DMS 273 treated with DMSO at 0.1 percent for 48 hours (cell line): ENCODE data around the gene PRND.
"Not testable (repeated sequence)": the region's sequence is repeated elsewhere in the genome, so short reads cannot be mapped to it uniquely, and the experiment has no call there.

ENCODE experiments used
- DNase-seq: peaks from one replicate; lab custom pipeline; 2025; lab: John Stamatoyannopoulos, UW

PRND gene, protein sequence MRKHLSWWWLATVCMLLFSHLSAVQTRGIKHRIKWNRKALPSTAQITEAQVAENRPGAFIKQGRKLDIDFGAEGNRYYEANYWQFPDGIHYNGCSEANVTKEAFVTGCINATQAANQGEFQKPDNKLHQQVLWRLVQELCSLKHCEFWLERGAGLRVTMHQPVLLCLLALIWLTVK

DNA sequence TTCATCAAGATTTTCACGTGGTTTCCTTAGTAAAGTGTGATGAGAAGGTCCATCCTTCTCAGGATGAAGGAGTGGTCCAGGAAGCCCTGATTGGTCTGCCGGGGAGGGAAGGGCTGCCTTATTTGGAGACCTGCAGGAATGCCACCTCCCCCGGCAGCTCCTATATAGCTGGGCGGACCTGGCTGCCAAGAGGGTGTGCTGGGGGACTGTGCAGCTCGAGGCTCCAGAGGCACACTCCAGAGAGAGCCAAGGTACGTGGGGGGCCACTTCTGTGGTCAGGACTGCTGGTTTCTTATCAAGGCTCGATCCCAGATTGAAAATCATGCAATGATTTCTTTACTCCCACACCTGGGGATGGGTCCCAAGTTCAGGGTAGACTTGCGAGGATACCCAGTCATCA lies at the start of gene PRND:
PRND (plus strand) TSS at position 191 of the 400 bp plus-strand sequence. CDS start 2,643 bp downstream, outside the sequence.
- DNase-seq, result no peak

DNA sequence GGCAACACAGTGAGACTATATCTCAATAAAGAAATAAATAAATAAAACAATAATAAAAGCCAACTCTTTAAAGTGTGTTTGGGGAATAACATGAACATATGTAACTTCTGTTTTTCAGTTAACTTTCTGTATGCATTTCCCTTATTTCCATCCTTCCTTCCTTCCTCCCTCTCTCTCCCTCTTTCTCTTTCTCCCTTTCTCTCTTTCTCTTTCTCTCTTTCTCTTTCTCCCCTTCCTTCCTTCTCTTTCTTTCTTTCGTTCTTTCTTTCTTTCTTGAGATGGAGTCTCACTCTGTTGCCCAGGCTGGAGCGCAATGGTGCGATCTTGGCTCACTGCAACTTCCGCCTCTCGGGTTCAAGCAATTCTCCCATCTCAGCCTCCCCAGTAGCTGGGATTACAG lies 48.8 kb upstream of the PRND start:
- DNase-seq, result no peak

DNA sequence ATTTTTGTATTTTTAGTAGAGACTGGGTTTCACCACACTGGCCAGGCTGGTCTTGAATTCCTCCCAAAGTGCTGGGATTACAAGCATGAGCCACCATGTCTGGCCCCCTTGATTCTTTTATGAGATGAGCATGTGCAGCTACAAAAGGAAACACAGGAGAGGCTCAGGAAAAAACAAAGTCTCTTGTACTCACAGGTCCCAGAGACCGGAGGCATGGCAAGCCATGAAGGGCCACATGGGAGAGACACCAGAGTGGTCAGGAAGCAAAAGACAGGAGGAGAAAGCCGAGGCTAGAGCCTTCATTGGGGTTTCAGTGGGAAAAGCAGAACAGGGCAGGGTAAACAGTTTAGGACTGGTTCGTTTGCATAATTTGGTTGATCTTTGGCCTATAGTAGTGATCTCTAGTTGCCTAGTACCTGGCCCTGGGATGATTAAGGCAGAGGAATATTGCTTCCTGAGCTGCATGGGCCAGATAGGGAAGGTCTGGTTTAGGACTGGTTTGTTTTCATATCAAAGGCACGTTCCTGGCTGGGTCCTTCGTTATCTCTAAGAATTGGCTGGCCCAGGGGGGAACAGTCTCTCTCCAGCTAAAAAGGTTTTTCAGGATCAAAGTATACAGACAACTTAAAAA lies 48.2 kb upstream of the PRND start:
- DNase-seq, result no peak

DNA sequence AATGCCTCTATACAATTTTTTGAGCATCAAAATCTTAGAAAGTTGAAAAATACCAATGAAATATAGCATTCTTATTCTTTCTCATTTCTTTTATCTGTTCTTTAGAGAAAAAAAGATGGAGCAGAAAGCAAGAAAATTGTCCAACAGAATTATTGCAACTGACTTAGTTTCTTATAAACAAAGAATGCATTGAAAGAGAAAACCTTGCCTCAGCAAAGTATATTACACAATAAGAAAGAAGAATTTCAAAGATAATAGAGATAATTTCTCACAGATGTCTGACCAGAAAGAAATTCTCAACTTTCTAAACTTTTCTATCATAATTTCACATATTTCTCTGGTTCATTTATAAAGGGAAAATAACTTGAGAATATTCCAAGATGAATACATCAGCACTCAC lies 47.0 kb upstream of the PRND start:
- no peak for DNase-seq

DNA sequence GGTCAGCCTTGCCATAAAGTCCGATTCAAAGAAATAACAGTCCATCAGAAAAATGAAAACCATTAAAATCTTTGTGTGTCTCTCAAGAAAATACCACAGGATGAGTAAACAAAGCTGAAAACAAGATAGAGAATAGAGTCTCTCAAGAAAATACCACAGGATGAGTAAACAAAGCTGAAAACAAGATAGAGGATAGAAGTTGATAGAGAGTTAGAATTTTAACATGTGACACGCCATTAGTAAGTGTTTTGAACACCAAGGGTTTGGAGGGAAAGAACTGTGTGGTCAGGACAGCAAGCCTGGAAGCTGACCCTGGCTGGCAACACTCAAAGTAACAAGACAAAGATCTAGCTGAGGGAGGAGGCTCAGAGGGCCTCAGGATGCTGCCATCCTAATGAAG lies 43.9 kb upstream of the PRND start:
- no peak for DNase-seq

DNA sequence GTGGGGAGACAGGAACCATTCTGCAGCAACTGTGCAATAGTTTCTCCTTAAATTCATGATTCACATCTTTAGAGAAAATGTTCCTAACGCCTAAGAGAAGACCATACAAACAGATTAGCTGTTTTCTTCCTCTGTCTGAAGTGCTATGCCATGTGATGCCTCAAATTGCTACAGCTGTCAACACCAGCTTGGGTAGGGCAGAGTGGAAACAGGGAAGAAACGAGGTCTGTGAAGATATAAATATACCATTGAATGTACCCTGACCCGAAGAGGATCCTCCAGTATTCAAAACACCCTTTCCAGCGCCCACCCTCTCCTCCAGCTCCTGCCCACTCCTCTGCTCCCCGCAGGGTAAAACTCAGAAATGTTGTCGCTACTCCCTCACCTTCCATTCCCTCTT lies 40.3 kb upstream of the PRND start:
- DNase-seq, result no peak

DNA sequence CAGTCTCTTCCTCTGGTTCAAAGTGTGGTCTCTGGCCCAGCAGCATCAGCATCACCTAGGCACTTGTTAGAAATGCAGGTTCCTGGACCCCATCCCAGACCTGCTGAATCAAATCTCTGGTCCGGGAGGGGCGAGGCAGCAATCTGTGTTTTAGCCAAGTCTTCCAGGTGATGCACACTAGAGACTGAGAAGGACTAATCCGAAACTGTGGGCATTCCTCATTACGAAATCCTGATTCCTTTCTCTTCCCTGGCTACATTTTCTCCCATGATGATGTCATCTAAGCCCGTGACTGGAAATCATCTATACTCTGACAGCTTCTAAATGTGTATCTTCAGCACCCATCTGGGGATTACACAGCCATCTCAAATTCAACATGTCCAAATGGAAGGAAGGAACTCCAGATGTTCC lies 39.7 kb upstream of the PRND start:
- DNase-seq, result no peak

DNA sequence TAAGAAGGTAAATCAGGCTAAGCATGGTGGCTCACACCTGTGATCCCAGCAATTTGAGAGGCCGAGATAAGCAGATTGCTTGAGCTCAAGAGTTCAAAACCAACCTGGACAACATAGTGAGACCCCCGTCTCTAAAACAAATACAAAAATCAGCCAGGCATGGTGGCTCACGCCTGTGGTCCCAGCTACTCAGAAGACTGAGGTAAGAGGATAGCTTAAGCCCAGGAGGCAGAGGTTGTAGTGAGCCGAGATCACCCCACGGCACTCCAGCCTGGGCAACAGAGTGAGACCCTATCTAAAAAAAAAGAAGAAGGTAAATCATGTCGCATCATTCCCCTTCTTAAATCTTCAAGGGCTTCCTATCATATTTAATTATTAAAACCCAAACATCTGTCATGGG lies 39.0 kb upstream of the PRND start:
- no peak for DNase-seq

DNA sequence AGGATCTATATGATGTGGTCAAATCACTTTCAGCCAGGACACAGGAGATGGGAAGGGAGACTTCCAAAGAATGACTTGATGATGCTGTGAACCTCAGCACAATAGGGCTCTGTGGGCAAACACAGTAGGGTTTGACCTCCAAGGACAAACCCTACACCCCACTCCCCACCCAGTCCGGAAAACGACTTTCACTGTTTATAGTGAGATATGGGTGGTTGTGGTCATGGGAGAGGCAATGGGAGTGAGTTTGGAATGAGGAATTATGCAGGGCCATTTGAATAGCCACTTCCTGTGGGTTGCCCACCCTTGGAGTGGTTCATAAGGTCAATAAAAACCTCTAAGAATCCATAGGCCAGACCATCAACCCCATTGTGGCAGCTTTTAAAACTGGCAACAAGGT lies 38.4 kb upstream of the PRND start:
- no peak for DNase-seq

DNA sequence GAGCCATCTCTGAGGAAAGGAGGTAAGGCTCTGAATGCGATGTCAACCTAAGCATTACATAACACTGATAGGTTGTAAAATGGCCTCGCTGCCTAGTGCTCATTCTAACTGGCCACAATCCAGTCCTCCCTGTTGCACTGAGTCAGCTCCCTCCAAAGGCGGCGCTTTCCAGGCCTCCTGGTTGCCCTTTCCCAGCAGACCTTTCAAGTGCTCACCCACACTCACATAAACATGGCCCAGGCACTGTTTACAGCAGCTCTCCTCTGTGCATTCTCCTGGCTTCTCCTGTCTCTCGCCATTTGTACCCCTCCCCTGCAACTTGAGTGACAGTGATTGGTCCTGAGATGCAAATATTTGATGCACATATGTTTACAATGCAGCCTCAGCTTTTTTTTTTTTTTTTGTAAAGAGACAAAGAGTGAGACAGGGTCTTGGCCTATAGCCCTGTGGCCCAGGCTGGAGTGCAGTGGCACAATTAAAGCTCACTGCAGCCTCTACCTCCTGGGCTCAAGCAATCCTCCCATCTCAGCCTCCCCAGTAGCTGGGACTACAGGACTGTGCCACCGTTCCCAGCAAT lies 36.8 kb upstream of the PRND start:
- DNase-seq, result no peak

DNA sequence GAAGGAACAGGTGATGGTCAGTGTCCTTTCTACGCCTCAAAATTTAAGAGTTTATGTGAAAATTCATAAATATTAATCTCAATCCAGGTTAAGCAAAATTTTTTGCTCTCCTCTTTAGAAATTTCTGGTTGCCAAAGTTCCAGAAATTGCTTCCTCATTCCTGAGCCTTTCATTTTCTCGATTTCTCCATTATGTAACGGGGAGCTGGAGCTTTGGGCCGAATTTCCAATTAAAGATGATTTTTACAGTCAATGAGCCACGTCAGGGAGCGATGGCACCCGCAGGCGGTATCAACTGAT lies 35.8 kb upstream of the PRND start:
- no peak for DNase-seq

DNA sequence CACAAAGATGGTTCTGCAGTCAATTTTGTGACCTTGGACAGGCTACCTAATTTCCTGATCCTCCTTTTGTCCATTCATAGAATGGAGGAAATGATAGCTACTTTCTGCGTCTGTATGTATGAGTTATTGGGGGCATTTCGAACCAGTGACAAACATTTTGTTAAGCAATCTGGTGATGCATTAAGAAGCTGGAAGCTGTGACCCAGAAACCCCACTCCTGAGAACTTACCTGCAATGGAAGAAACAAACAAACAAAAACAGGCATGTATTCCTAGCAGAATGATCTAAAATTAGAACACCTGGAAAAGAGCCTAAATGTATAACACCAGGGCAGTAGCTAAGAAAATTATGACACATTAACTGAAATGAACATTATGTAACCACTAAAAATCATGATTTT lies 33.4 kb upstream of the PRND start:
- no peak for DNase-seq

DNA sequence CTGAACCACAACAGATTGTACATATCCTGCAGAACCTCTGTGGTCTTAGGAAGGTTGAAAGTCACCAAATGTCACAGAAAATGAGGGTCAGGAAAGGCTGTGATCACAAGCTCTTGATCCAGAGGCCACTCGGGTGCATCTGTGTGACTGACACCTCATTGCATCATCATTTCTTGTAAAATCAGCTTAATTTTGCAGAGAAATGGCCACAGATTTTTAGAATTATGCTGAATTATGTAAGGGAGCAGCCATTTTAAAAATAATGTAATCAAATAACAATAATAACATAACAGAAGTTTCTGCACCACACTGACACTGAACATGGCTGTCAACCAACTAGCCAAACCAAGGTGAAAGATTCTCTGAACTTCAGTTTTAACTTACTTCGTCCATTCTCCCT lies 32.5 kb upstream of the PRND start:
- DNase-seq, result no peak

DNA sequence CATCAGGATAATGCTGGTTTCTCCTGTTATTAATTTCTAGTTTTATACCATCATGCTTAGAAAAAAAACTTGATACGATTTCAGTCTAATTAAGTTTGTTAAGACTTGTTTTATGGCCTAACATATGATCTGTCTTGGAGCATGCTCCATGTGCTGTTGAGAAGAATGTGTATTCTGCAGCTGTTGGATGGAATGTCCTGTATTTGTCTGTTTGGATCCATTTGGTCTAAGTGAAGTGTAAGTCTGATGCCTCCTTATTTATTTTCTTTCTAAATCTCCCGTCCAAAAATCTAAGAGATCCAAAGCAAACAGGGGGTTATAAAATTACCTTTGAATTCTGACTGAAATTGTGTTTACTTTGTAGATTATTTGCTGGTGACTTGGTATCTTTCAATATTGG lies 30.0 kb upstream of the PRND start:
- no peak for DNase-seq

DNA sequence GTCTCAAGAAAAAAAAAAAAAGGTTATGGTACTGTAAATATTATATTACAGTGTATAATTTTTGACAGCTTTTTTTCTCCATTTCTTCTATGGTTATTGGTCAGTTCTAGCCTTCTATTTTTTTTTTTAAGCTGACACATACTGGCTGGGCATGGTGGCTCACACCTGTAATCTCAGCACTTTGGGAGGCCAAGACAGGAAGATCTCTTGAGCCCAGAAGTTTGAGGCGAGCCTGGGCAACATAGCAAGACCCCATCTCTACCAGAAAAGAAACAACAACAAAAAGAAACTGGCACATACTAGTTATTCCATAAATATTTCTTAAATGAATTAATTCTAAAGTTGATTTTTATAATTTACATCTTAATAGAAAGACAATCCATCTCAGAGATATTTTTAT lies 27.6 kb upstream of the PRND start:
- no peak for DNase-seq

DNA sequence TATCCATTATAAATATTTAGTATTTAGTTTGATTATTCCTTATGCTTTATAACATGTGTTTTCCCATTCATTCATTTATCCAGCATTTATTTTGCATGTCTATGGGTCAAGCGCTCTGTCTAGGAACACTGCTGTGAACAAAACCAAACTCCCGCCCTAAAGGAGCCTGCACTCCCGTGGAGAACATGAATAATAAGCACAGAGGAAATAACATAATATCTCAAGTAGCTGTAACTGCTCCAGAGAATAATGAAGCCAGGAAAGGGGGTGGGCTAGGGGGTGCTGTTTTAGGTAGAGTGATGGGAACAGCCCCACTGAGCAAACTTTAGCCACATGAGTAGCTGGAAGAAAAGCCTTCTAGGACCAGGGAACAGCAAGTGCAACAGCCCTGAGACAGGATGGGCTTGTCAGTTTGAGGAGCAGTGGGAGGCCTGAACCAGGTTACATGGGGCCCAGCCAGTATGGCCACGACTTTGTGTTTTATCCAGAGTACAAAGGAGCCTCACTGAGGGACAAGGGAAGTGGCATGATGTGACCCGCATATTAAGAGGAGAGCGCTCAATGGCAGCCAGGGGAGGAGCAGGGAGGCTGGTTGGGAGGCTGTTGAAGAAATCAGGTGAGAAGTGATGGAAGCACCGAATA lies 24.4 kb upstream of the PRND start:
- DNase-seq, result no peak

DNA sequence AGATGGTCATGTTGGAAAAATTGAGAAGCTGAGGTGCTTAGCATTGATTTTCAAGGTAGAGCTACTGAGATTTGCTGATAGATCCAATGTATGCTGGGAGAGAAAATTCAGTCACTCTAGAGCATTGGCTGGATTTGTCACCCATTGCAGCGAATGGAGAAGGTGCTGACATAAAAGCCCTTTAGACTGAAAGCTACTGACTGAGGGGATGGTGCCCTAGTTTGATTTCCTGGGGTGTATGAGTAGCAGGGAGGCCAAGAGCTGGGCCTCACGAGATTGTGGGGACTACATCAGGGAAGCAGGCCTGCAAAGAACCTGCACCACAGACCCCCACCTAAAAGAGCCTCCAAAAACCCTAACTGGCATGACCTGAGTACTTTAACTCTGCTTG lies 23.9 kb upstream of the PRND start:
- no peak for DNase-seq

DNA sequence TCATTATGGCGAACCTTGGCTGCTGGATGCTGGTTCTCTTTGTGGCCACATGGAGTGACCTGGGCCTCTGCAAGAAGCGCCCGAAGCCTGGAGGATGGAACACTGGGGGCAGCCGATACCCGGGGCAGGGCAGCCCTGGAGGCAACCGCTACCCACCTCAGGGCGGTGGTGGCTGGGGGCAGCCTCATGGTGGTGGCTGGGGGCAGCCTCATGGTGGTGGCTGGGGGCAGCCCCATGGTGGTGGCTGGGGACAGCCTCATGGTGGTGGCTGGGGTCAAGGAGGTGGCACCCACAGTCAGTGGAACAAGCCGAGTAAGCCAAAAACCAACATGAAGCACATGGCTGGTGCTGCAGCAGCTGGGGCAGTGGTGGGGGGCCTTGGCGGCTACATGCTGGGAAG lies 22.5 kb upstream of the PRND start:
- DNase-seq, result no peak

DNA sequence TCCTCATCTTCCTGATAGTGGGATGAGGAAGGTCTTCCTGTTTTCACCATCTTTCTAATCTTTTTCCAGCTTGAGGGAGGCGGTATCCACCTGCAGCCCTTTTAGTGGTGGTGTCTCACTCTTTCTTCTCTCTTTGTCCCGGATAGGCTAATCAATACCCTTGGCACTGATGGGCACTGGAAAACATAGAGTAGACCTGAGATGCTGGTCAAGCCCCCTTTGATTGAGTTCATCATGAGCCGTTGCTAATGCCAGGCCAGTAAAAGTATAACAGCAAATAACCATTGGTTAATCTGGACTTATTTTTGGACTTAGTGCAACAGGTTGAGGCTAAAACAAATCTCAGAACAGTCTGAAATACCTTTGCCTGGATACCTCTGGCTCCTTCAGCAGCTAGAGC lies 21.8 kb upstream of the PRND start:
- no peak for DNase-seq

DNA sequence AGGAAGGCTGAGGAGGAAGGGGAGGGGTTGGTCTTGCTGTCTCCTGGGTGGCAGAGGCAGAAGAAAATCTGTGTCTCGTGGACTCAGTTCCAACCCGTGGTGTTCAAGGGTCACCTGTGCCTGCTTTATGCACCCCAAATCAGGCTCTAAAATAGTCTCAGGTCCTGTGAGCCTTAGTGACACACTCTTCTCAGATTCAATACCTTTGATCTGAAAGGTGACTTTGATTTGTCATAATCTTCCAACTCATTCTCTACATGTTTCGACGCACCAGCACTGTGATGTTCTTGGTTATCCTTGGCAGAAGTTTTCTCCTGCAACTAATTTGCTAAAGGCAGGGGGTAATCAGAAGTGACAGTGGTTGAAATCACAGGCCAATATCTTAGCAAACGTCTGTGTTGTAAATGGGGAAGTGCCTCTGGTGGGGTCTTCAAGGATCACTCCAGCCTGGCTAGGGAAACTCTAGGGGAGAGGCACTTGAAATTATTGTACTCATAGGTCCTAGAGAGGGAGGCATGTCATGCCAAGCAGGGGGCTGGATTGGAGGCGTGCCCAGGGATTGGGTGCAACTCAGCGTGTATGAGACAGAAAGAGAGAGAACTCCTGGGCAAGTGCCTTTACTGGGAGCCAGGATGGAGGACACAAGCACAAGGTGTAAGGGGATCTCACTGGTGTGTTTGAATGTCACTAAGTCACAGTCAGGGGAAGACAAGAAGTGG lies 19.0 kb upstream of the PRND start:
- no peak for DNase-seq

DNA sequence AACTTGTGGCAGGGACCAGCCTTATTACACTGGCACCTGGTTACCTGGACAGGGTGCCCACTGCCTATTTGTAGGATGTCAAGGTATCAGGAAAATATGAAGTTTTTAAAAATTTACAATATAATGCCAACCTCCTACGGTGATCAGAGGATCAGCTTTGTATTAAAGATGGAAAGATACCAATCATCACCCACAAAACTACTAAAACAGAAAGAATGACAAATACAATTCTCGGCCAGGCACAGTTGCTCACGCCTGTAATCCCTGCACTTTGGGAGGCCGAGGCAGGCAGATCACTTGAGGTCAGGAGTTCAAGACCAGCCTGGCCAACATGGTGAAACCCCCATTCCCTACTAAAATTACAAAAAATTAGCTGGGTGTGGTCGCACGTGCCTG lies 18.4 kb upstream of the PRND start:
- no peak for DNase-seq

DNA sequence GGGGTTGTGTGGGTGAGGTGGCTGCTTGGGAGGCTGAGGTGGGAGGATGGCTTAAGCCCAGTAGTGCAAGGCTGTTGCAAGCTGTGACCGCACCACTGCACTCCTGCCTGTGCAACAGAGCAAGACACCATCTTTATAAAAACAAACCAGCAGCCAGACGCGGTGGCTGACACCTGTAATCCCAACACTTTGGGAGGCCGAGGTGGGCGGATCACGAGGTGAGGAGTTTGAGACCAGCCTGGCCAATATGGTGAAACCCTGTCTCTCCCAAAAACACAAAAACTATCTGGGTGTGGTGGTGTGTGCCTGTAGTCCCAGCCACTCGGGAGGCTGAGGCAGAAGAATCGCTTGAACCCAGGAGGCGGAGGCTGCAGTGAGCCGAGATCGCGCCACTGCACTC lies 14.8 kb upstream of the PRND start:
- not testable (repeated sequence) for DNase-seq

DNA sequence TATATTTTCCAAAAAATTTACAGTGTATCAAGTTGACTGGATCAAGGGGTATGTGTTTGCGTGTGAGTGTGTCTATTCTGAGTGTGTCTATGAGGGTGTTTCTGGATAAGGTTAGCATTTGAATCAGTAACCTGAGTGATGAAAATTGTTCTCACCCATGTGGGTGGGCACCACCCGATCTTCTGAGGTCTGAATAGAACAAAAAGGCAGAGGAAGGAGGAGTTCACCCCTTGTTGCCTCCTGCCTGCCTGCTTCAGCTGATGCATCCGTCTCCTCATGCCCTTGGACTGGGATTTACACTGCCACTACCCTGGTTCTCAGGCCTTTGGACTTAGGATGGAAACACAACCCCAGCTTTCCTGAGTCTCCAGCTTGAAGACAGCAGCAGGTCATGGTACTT lies 13.7 kb upstream of the PRND start:
- DNase-seq, result no peak
